Body of pancreas (tissue), 4 donors: ENCODE measurements around the gene UQCRHL. TPM values are rescaled to one million over a fixed set of nuclear protein-coding genes. Genes with fewer than 3 reads are reported as not detected.
A peak's percentile ranks its signal among the peaks of the same experiment; 100 is the strongest.

Experiments used
- ATAC-seq: fragments of 150-250 bp; one replicate; pipeline ENCODE4 v1.9.1; 2016
- DNase-seq, 4 donors: peaks; one replicate each; pipeline ENCODE4 v3.0.0-alpha.2; 2019
- H3K27ac ChIP-seq, 4 donors: fragments of 200-600 bp; sonication (generic); 1 replicate in 3 of 4; 2 replicates in 1 of 4; pipeline versions ENCODE4 v1.5.1 to v1.6.1; 2016 to 2019; ENCODE audit warnings: mild to moderate bottlenecking in 1 of 4, mixed read lengths in 1 of 4, moderate library complexity in 1 of 4
- H3K27me3 ChIP-seq, 2 donors: fragments of 200-600 bp; sonication (generic); one replicate each; pipeline ENCODE4 v1.6.0; 2016; ENCODE audit warnings: mild to moderate bottlenecking in 1 of 2
- H3K36me3 ChIP-seq, 2 donors: fragments of 200-600 bp; sonication (generic); replicated peaks in 1 of 2; 2 replicates each; pipeline ENCODE4 v1.5.1; 2016; ENCODE audit warnings: low read depth in 2 of 2; ENCODE audit not compliant: insufficient read depth in 1 of 2
- H3K4me1 ChIP-seq: fragments of 200-600 bp; sonication (generic); one replicate; pipeline ENCODE4 v1.6.0; 2016
- H3K4me3 ChIP-seq, 2 donors: fragments of 200-600 bp; sonication (generic); 1 replicate in 1 of 2; 2 replicates in 1 of 2; pipeline ENCODE4 v1.5.1; 2016 to 2019
- H3K9me3 ChIP-seq, 3 donors: fragments of 200-600 bp; sonication (generic); 1 replicate in 2 of 3; 2 replicates in 1 of 3; pipeline ENCODE4 v1.5.1; 2016
- CTCF ChIP-seq, 7 experiments: fragments of 450-650 bp in 4 of 7; fragments of 200-600 bp in 3 of 7; sonication (generic) in 3 of 7; IDR thresholded peaks; one replicate each; pipeline ENCODE4 v1.5.1; 2016 to 2019; ENCODE audit warnings: antibody characterized with exemption in 7 of 7
- POLR2A ChIP-seq, 3 donors: fragments of 450-650 bp; IDR thresholded peaks; one replicate each; pipeline ENCODE4 v1.6.1; 2016; ENCODE audit warnings: antibody characterized with exemption in 3 of 3, mild to moderate bottlenecking in 2 of 3
- WGBS, 2 donors: methylation state at CpG; one replicate each; pipeline ENCODE4 v1.1.5; 2017; 5-methylcytosine and 5-hydroxymethylcytosine counted together
- intact Hi-C: fragments of 100-400 bp; cut with DNase I; formaldehyde crosslinking; loops from one replicate; pipeline ENCODE4 v1.15.1; 2023
- total RNA-seq, 2 donors: library from RNA; depleted of rRNA; stranded (reverse); fragments of >200 nt; gene quantifications; one replicate each; pipeline ENCODE4 v1.1.0, GENCODE V29; 2016

The UQCRHL gene
- total RNA-seq, 2 donors from 2014 or later = 0.66 to 1.0 TPM

- peak in 1 of 4 donors; percentile 40 for DNase-seq
These were observed 48.3 kb downstream of the UQCRHL start for GRCh38 chr1:15758953-15759661.

GRCh38 chr1:15758343-15758931 is 49.0 kb downstream of the UQCRHL start, which contains the start of gene FBLIM1:
FBLIM1 (plus strand) TSS chr1:15758795; CDS start chr1:15764984, 6,189 bp downstream.
- DNase-seq = peak in 2 of 4 donors; percentile 52 to 55
- peak within 1 kb of the TSS; percentile 6 to 67 for H3K4me3 ChIP-seq
- peak within 1 kb of the TSS in 3 of 4 donors; percentile 64 to 75 (median 75) for H3K27ac ChIP-seq
- no peaks in the 10 kb centered on the region for H3K27me3 ChIP-seq
- intact Hi-C loops = no loop called here
- H3K36me3 ChIP-seq = no peaks in the 10 kb centered on the region
- H3K4me1 ChIP-seq = peaks cover 41% of the 10 kb centered on the region
- ATAC-seq = peak; percentile 37
- WGBS, 2 donors = 15 to 48% methylated on average over 7 to 17 of the region's 58 CpGs
- TF ChIP-seq CTCF (IDR thresholded peaks at IDR 0.05) (no peak), POLR2A (IDR thresholded peaks at IDR 0.05) (no peak)
- no peaks in the 10 kb centered on the region for H3K9me3 ChIP-seq

More at GRCh38 chr1:15758953-15759661, 48.3 kb downstream of the UQCRHL start:
- intact Hi-C loops = no loop called here
- no peaks in the 10 kb centered on the region for H3K36me3 ChIP-seq
- H3K27ac ChIP-seq = peak overlapping the region in 3 of 4 donors; percentile 46 to 75 (median 48)
- TF ChIP-seq CTCF (IDR thresholded peaks at IDR 0.05) = no peak
- peak in 2 of 3 donors; percentile 22 to 37 for TF ChIP-seq POLR2A (IDR thresholded peaks at IDR 0.05)
- H3K4me3 ChIP-seq = peak overlapping the region; percentile 6 to 67
- no peaks in the 10 kb centered on the region for H3K9me3 ChIP-seq
- peak; percentile 45 for ATAC-seq
- H3K4me1 ChIP-seq = peaks cover 47% of the 10 kb centered on the region
- no peaks in the 10 kb centered on the region for H3K27me3 ChIP-seq
- 8 to 60% methylated on average over 1 to 50 of the region's 58 CpGs for WGBS, 2 donors

GRCh38 chr1:15757575-15758342 is 49.7 kb downstream of the UQCRHL start:
- Histone ChIP-seq H3K4me1 (peaks cover 41% of the 10 kb centered on the region), H3K27ac (peak overlapping the region in 3 of 4 donors; percentile 64 to 75 (median 75)), H3K9me3 (no peaks in the 10 kb centered on the region), H3K27me3 (no peaks in the 10 kb centered on the region), H3K4me3 (no peak overlapping the region), H3K36me3 (no peaks in the 10 kb centered on the region)
- DNase-seq (peak in 1 of 4 donors; percentile 36), ATAC-seq (peak; percentile 16)
- WGBS, 2 donors = 29 to 80% methylated on average over 1 to 24 of the region's 24 CpGs
- no peak for TF ChIP-seq CTCF (IDR thresholded peaks at IDR 0.05)
- TF ChIP-seq POLR2A (IDR thresholded peaks at IDR 0.05) = no peak
- intact Hi-C loops = no loop called here

Other genes with a start within 250 kb of the UQCRHL start
- gene AGMAT, start 222.6 kb downstream of the UQCRHL start, total RNA-seq = under 1 TPM; 0.33 to 0.52 TPM
- gene DDI2, start 190.2 kb downstream of the UQCRHL start, total RNA-seq = 10 to 100 TPM; 18.8 to 30.1 TPM
- gene PLEKHM2, start 123.3 kb downstream of the UQCRHL start, total RNA-seq = 10 to 100 TPM; 18.1 to 31.6 TPM
- gene SLC25A34, start 71.4 kb downstream of the UQCRHL start, total RNA-seq = 1 to 10 TPM; 5.7 to 6.9 TPM
- not detected for gene TMEM82, start 65.2 kb downstream of the UQCRHL start, total RNA-seq
- gene FBLIM1, start 48.9 kb downstream of the UQCRHL start, total RNA-seq = 10 to 100 TPM; 42.5 to 46.2 TPM
- gene SPEN, start 40.1 kb upstream of the UQCRHL start, total RNA-seq = 10 to 100 TPM; 27.8 to 38.9 TPM
- 10 to 100 TPM; 28.8 to 73.2 TPM for gene ZBTB17, start 168.5 kb upstream of the UQCRHL start, total RNA-seq
- gene SRARP, start 196.6 kb upstream of the UQCRHL start, total RNA-seq = not detected
- gene HSPB7, start 210.4 kb upstream of the UQCRHL start, total RNA-seq = 10 to 100 TPM in 1 of 2 donors, 1 to 10 TPM in 1; 5.7 to 39.9 TPM
- gene CLCNKA, start 214.4 kb upstream of the UQCRHL start, total RNA-seq = 1 to 10 TPM; 2.1 to 4.0 TPM
- 1 to 10 TPM in 1 of 2 donors, not detected in 1; 1.3 TPM for gene CLCNKB, start 236.1 kb upstream of the UQCRHL start, total RNA-seq